C4-2B (cell line): ENCODE measurements around the gene JAG2.

Experiments used
- ZFX ChIP-seq: fragments of 450-650 bp; IDR thresholded peaks from 2 replicates; pipeline ENCODE4 v1.6.1; 2017
- TF ChIP-seq, protein P1 (sequence below): fragments of 450-650 bp; conservative IDR thresholded peaks from 2 replicates; pipeline ENCODE4 v1.5.1; 2017; ENCODE audit warnings: mild to moderate bottlenecking

DNA sequence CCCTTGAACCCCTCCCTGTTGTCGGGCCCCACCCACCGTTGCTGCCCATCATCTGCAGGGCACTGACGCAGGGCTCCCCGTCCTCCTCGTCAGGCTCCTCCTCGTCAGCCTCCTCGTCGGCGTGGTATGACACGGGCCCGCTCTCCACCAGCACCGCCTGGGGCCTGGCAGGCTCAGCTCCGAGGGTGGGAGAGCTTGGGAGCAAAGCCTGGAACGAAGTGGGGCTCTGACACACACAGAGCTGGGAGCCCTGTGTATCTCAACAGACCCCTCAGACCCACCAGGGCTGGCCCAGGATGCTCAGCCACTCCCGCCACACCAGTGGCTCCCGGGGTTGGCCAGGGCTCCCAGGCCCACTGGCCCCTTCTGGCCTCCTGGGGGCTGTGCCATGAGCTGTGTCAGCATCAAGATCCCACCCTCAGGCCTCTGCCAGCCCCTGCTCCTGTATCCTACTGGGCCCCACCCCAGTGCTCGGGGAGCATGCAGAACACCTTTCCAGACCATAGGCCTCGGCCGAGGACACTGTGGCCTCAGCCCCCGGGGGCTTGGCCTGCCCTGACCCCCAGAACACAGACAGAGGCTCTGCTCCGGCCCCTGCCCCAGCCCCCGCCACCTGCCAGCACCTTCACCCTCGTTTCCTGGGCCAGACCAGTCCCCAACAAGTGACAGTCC is 42.6 kb upstream of the JAG2 start:
- TF ChIP-seq, protein P1, sequence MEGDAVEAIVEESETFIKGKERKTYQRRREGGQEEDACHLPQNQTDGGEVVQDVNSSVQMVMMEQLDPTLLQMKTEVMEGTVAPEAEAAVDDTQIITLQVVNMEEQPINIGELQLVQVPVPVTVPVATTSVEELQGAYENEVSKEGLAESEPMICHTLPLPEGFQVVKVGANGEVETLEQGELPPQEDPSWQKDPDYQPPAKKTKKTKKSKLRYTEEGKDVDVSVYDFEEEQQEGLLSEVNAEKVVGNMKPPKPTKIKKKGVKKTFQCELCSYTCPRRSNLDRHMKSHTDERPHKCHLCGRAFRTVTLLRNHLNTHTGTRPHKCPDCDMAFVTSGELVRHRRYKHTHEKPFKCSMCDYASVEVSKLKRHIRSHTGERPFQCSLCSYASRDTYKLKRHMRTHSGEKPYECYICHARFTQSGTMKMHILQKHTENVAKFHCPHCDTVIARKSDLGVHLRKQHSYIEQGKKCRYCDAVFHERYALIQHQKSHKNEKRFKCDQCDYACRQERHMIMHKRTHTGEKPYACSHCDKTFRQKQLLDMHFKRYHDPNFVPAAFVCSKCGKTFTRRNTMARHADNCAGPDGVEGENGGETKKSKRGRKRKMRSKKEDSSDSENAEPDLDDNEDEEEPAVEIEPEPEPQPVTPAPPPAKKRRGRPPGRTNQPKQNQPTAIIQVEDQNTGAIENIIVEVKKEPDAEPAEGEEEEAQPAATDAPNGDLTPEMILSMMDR: no peak
- no peak for TF ChIP-seq ZFX
